ENCODE data around the gene UGT1A5. TPM values are rescaled to one million over a fixed set of nuclear protein-coding genes. Genes with fewer than 3 reads are reported as not detected.

The UGT1A5 gene
- total and polyA plus RNA-seq, 2 of the 8 experiments (the other 6 are each of a cell fraction or from before 2014, with no cell fraction given): not detected

DNA sequence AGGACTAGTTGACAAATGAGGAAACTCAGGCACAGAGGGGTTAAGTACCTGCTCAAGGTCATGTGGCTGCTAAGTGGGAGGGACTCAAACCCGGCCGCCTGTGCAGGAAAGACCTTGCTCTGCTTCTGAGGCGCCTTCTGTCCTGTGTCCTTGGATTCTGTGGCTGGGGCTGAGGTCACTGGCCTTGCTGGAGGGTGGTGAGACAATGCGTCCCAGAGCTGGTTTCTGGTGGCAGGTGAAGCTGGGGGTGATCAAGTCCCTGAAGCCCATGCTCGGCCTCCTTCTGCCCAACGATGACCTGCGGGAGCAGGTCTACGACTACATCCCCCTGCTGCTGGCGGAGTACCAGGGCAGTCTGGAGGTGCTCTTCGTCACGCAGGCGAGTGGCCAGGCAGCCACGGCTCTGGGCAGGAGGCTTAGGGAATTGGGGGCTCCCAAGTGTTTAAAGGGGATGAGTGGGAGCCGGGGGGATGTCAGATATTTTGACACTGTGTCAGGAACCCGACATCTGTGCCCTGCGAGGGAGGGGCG lies 81.5 kb downstream of the UGT1A5 start:
- H3K4me3 ChIP-seq (ENCODE audit: extremely low read depth in 1 of 4, insufficient read depth in 2 of 4, low read depth in 3 of 4, low read length in 4 of 4): no peak overlapping the region
- H3K4me2 ChIP-seq (ENCODE audit: insufficient read depth in 1 of 2, low read depth in 2 of 2, low read length in 2 of 2): no peak overlapping the region
- H3K56ac ChIP-seq (replicated peaks; ENCODE audit: insufficient read length, low read depth, low read length): no peak overlapping the region
- H4K91ac ChIP-seq (replicated peaks; ENCODE audit: insufficient read length, low read length): no peak overlapping the region
- no peaks in the 10 kb centered on the region for H3K27me3 ChIP-seq (replicated peaks in 1 of 4; ENCODE audit: control insufficient read depth in 3 of 4, extremely low read depth in 1 of 4, insufficient read depth in 3 of 4, low read length in 3 of 4)
- no peak overlapping the region for H3K14ac ChIP-seq (ENCODE audit: insufficient read length)
- H3K79me1 ChIP-seq (ENCODE audit: low read depth, low read length): no peaks in the 10 kb centered on the region
- no peak overlapping the region for H2BK12ac ChIP-seq (ENCODE audit: low read depth, low read length)
- H3K4ac ChIP-seq (replicated peaks; ENCODE audit: insufficient read length, low read depth, low read length): no peak overlapping the region
- FAIRE-seq (no peak), DNase-seq (ENCODE audit: low read depth in 1 of 2, low spot score in 2 of 2) (peak in 1 of 2 experiments; percentile 10)
- POLR2A ChIA-PET (ENCODE audit: partially characterized antibody): no interaction called here
- H2AFZ ChIP-seq (ENCODE audit: low read length): no peak overlapping the region
- H3K27ac ChIP-seq (ENCODE audit: low read depth, low read length): no peak overlapping the region
- H3K23ac ChIP-seq (ENCODE audit: insufficient read length): no peak overlapping the region
- no peaks in the 10 kb centered on the region for H3K4me1 ChIP-seq (replicated peaks in 1 of 4; ENCODE audit: control insufficient read depth in 3 of 4, insufficient read depth in 4 of 4, low read length in 3 of 4)
- H3K18ac ChIP-seq (ENCODE audit: extremely low read depth, low read length): no peak overlapping the region
- H2BK15ac ChIP-seq (ENCODE audit: low read length): no peak overlapping the region
- H4K8ac ChIP-seq (ENCODE audit: extremely low read depth, insufficient read depth, low read length): peak overlapping the region; percentile 17; the same call in 1 of the 2 replicates
- no peak overlapping the region for H2BK5ac ChIP-seq (ENCODE audit: low read depth, low read length)
- no peaks in the 10 kb centered on the region for H3K79me2 ChIP-seq (ENCODE audit: control insufficient read depth in 1 of 2, insufficient read depth in 2 of 2, low read length in 2 of 2)
- peaks cover 0 to 5% of the 10 kb centered on the region in 2 experiments; a peak in 1 of 4 replicates for H3K9me3 ChIP-seq (ENCODE audit: insufficient read depth in 2 of 2, low read depth in 1 of 2, low read length in 1 of 2)
- H3K9ac ChIP-seq (replicated peaks in 1 of 4; ENCODE audit: extremely low read depth in 1 of 4, low read depth in 3 of 4, low read length in 3 of 4): no peak overlapping the region
- H2AK5ac ChIP-seq (ENCODE audit: low read depth, low read length): no peak overlapping the region
- no peak overlapping the region for H4K5ac ChIP-seq (ENCODE audit: insufficient read length, low read depth, low read length)
- no peaks in the 10 kb centered on the region for H4K20me1 ChIP-seq (replicated peaks in 1 of 2; ENCODE audit: control insufficient read depth in 1 of 2, insufficient read depth in 2 of 2, low read length in 2 of 2)
- 81% methylated on average over 14 of the region's 17 CpGs; no CpG with 5 or more reads in 1 of the 2 experiments for WGBS, 2 experiments (ENCODE audit: extremely low coverage in 1 of 2, insufficient coverage in 1 of 2, insufficient read length in 1 of 2, insufficient replicate concordance in 2 of 2, low coverage in 1 of 2, low lambda C conversion rate in 2 of 2, missing lambda C conversion rate in 1 of 2)
- CTCF ChIA-PET (ENCODE audit: partially characterized antibody): interaction anchor here (1.6 kb wide), 1 partner anchor 9 kb away, joined by 9 read pairs; no protein-coding TSS in a partner anchor
- no peaks in the 10 kb centered on the region for H3K36me3 ChIP-seq (ENCODE audit: control insufficient read depth in 2 of 4, insufficient read depth in 4 of 4, low read length in 3 of 4)
- H2BK20ac ChIP-seq (ENCODE audit: low read length): no peak overlapping the region
- no peak overlapping the region for H2BK120ac ChIP-seq (replicated peaks; ENCODE audit: low read depth, low read length)
- H3K23me2 ChIP-seq (ENCODE audit: low read depth, low read length): no peaks in the 10 kb centered on the region
- TF ChIP-seq SRF (IDR thresholded peaks at IDR 0.05; ENCODE audit: low read depth, low read length) (no peak), CHD2 (IDR thresholded peaks at IDR 0.05; ENCODE audit: low read length) (no peak), TCF12 (IDR thresholded peaks at IDR 0.05; ENCODE audit: low read depth, low read length) (no peak), TBP (IDR thresholded peaks at IDR 0.05; ENCODE audit: low read depth, low read length) (no peak), POLR2AphosphoS5 (IDR thresholded peaks at IDR 0.05; ENCODE audit: low read depth, low read length) (no peak), HDAC2 (IDR thresholded peaks at IDR 0.05; ENCODE audit: borderline replicate concordance in 1 of 2, low read depth in 2 of 2, low read length in 2 of 2) (no peak), CTBP2 (IDR thresholded peaks at IDR 0.05; ENCODE audit: borderline replicate concordance, insufficient read depth, insufficient read length, low read length) (no peak), SIRT6 (IDR thresholded peaks at IDR 0.05; ENCODE audit: low read length) (no peak), SUZ12 (IDR thresholded peaks at IDR 0.05; ENCODE audit: low read length) (no peak), KDM1A (IDR thresholded peaks at IDR 0.05; ENCODE audit: borderline replicate concordance, low read length) (no peak)
- TF ChIP-seq, protein P1, sequence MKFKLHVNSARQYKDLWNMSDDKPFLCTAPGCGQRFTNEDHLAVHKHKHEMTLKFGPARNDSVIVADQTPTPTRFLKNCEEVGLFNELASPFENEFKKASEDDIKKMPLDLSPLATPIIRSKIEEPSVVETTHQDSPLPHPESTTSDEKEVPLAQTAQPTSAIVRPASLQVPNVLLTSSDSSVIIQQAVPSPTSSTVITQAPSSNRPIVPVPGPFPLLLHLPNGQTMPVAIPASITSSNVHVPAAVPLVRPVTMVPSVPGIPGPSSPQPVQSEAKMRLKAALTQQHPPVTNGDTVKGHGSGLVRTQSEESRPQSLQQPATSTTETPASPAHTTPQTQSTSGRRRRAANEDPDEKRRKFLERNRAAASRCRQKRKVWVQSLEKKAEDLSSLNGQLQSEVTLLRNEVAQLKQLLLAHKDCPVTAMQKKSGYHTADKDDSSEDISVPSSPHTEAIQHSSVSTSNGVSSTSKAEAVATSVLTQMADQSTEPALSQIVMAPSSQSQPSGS (IDR thresholded peaks at IDR 0.05; ENCODE audit: low read length): no peak
- TF ChIP-seq, protein P2, sequence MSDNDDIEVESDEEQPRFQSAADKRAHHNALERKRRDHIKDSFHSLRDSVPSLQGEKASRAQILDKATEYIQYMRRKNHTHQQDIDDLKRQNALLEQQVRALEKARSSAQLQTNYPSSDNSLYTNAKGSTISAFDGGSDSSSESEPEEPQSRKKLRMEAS (IDR thresholded peaks at IDR 0.05): no peak

Data from H1 (cell line).